GM12864 (cell line): ENCODE measurements around the gene IL31RA.

Source experiments
- DNase-seq: peaks from one replicate; pipeline ENCODE4 v3.0.0-alpha.2; 2011; ENCODE audit warnings: low read depth
- H3K4me3 ChIP-seq: 2 replicates; pipeline ENCODE4 v1.5.1; 2011; ENCODE audit warnings: mild to moderate bottlenecking, low read depth, low read length, control low read depth
- TF ChIP-seq, protein P1 (sequence below): IDR thresholded peaks from 2 replicates; pipeline ENCODE4 v1.5.1; 2011; ENCODE audit warnings: low read depth, mild to moderate bottlenecking, moderate library complexity, low read length, control low read depth, inconsistent platforms; ENCODE audit errors: missing control alignments

Gene IL31RA

DNA sequence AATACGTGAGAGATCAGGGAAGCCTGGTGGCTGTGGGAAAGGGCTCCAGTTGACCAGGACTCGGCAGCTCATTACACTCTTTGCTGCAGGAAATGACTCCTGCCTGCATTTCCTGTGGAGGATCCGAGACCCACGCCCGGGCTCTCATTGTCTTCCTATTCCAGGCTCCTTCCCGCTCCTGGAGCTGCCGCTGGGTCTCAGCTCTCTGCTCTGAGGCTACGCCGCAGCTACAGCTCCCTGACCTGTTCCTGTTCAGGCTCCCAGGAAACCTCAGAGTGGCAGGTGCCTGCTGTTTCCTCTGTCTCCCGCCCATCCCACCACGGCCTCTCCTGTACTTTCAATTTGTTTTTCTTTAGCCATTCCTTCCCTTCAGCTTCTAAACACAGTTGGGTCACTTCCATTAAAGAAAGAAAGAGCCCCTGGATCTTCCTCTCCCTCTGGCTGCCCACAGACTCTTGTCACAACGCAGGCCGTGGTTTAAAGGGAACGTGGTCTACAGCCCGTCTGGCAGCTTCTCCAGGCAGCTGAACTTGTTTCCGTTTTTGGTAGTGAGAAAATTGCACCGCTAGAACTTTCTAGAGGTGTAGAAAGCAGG, 72.1 kb downstream of the IL31RA start:
- peak overlapping the region; percentile 31 for H3K4me3 ChIP-seq
- no peak for DNase-seq
- TF ChIP-seq, protein P1, sequence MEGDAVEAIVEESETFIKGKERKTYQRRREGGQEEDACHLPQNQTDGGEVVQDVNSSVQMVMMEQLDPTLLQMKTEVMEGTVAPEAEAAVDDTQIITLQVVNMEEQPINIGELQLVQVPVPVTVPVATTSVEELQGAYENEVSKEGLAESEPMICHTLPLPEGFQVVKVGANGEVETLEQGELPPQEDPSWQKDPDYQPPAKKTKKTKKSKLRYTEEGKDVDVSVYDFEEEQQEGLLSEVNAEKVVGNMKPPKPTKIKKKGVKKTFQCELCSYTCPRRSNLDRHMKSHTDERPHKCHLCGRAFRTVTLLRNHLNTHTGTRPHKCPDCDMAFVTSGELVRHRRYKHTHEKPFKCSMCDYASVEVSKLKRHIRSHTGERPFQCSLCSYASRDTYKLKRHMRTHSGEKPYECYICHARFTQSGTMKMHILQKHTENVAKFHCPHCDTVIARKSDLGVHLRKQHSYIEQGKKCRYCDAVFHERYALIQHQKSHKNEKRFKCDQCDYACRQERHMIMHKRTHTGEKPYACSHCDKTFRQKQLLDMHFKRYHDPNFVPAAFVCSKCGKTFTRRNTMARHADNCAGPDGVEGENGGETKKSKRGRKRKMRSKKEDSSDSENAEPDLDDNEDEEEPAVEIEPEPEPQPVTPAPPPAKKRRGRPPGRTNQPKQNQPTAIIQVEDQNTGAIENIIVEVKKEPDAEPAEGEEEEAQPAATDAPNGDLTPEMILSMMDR: no peak

DNA sequence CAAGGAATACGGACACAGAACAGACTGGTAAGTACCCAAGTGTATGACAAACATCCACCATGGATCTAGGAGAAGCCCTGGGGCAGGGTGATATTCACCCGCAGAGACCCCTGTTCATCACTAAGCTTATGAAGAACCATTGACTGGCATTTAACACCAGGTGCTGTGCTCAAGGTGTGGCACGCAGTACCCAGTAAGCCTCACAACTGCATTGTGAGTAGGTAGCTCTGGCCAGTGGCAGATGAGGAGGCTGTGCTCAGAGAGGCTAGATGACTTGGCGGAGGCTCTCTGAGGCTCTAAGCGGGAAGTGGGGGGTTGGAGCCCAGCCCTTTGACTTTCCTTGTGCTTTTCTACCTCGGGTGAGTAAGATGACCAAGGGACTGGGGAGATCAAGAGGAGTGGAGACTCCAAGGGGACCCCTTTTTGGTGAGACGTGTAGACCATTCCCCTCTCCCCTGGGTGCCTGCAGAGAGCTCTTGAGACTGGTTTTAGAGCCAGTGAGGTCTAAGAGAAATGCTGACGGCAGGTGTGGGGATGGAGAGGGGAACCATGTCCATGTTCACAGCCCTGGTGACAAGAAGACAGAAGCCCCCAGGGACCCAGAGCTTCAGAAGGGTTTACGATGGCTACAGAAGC, 72.8 kb downstream of the IL31RA start:
- H3K4me3 ChIP-seq: no peak overlapping the region
- no peak for DNase-seq
- TF ChIP-seq, protein P1: no peak

DNA sequence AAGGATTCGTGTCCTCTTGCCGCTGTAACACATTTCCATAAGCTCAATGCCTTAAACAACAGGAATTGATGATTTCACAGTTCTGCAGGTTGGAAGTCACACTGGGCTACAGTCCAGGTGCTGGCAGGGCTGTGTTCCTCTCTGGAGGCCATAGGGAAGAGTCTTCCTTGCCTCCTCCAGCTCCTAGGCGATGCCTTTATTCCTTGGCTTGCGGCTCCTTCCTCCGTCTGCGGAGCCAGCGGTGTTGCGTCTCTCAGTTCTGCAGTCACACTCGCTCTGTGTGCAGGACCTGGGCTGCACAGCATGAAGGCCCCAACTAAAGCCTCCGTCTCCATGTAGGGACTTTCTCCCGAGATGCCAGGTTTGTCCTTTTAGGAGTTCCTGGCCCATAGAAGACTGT, 73.6 kb downstream of the IL31RA start:
- H3K4me3 ChIP-seq: no peak overlapping the region
- TF ChIP-seq, protein P1: no peak
- no peak for DNase-seq

DNA sequence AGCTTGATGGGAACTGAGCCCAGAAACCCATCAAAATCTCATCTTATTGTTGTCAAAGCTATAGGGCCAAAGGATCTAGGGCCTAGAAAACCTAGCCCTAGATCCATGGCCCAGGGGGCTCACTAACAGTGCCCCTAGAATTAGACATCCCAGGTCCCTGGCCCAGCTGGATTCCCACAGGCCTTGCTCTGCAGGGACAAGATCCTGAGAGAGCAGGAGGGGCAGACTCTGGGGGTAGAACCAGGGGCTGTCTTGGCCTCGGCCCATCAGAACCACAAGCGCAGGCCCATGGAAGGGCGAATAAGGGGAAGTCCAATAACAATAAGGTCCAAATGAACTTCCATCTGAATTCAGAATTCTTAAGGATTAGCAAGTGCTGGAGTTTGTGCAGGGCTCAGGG, 74.0 kb downstream of the IL31RA start:
- TF ChIP-seq, protein P1: no peak
- no peak for DNase-seq
- H3K4me3 ChIP-seq: no peak overlapping the region

DNA sequence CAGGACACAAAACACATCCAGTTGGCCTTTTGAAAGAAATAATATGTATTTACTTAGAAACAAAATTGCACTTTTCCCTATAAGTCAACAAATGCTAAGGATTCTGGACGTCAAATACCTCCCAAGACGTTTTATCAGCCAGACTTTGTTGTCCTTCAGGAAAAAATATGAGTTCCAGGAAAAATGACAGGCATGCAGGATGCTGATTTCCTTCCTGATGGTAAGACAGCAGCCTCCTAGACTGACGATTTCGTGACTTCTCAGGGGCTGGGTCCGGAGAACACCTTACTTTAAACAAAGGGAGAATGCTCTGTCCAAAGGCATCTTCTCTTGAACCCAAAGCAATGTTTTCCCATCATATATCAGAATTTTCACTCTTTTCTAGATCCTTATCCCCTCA, 74.6 kb downstream of the IL31RA start:
- H3K4me3 ChIP-seq: no peak overlapping the region
- DNase-seq: no peak
- TF ChIP-seq, protein P1: no peak

DNA sequence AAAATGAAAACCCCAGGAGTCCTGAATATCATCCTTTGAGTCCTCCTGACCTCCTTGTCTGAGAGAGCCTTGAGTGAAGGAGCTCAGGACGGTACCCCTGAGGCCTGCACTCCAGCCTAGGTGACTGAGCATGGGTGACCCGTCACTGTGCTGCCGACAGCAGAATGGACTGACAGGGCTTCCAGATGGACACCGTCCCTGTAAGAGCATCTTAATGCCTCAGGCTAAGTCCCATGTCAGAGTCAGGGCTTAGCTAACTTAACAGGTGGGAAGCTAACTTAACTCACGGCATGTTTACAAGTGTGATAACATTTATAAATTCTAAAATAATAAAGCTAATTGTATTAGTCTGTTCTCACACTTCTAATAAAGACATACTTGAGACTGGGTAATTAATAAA, 75.3 kb downstream of the IL31RA start:
- TF ChIP-seq, protein P1: no peak
- no peak for DNase-seq
- no peak overlapping the region for H3K4me3 ChIP-seq

DNA sequence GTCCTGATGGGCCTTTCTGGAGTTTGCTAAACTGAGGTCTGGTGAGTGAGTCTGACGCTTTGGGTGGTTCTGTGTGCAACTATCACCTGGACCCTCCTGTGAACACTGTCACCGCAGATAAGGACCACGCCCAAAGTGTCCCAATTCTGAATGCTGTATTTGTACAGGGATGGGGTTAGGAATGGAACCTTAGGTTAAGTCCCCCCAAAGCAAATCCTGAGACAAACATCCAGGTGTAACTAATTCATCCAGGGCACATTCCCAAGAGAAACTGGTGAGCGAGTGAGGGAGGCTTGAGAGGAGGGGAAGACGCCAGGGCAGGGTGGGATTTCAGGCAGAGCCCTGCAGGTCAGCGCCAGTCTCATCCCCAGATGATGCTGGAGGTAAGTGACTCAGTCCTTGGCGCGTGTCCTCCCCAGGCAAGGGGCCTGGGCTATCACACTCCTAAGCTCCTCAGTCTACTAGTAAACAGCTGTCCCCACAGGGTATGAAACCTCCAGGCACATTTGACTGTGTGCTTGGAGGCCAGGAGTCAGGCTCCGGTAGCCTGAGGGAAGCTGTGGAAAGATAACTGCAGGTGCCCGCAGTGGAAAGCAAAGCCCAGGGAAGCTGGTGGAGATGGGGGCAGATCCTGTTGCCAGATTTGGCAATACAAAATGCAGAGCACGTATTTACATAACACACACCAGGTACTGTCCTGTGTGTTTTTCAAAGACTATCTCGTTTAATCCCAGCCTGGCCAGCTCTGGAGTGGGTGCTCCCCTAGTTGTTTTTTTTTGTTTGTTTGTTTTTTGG, 76.9 kb downstream of the IL31RA start:
- no peak overlapping the region for H3K4me3 ChIP-seq
- TF ChIP-seq, protein P1: no peak
- no peak for DNase-seq
